Measurements from ENCODE around the gene LTA.

The LTA gene

DNA sequence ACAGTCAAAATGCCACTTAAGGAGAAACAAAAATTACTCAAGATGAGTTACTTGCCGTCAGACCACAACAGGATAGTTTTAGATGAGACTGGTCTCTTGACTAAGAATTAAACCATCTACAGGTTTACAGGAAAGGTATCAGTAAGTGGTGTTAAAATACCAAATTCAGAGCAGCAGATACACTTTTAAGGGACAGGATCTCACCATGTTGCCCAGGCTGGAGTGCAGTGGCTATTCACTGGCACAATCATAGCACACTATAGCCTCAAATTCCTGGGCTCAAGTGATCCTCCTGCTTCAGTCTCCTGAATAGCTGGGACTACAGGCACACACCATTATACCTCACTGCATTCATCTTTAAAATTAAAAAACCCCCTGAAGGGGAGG is 38.6 kb upstream of the LTA start:
- no peak for ATAC-seq
- TF ChIP-seq ARNTL (CRISPR knock-in tag; IDR thresholded peaks at IDR 0.05; ENCODE audit: borderline replicate concordance, low read depth), result no peak
- TF ChIP-seq, protein P1, sequence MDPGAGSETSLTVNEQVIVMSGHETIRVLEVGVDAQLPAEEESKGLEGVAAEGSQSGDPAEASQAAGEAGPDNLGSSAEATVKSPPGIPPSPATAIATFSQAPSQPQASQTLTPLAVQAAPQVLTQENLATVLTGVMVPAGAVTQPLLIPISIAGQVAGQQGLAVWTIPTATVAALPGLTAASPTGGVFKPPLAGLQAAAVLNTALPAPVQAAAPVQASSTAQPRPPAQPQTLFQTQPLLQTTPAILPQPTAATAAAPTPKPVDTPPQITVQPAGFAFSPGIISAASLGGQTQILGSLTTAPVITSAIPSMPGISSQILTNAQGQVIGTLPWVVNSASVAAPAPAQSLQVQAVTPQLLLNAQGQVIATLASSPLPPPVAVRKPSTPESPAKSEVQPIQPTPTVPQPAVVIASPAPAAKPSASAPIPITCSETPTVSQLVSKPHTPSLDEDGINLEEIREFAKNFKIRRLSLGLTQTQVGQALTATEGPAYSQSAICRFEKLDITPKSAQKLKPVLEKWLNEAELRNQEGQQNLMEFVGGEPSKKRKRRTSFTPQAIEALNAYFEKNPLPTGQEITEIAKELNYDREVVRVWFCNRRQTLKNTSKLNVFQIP (CRISPR knock-in tag; IDR thresholded peaks at IDR 0.05; ENCODE audit: borderline replicate concordance, low read depth), result no peak
- no peak for TF ChIP-seq ZNF565 (CRISPR knock-in tag; conservative IDR thresholded peaks at IDR 0.05; ENCODE audit: low read depth)
- TF ChIP-seq ZNF8 (CRISPR knock-in tag; IDR thresholded peaks at IDR 0.05), result no peak
- no peak for TF ChIP-seq ESRRG (CRISPR knock-in tag; IDR thresholded peaks at IDR 0.05)
- no peak for TF ChIP-seq BACH2 (CRISPR knock-in tag; IDR thresholded peaks at IDR 0.05; ENCODE audit: borderline replicate concordance)
- TF ChIP-seq GLIS3 (CRISPR knock-in tag; IDR thresholded peaks at IDR 0.05), result no peak
- no peak for TF ChIP-seq RARB (CRISPR knock-in tag; IDR thresholded peaks at IDR 0.05)
- no peak for TF ChIP-seq ISL1 (CRISPR knock-in tag; IDR thresholded peaks at IDR 0.05)
- no peak for TF ChIP-seq TOX (CRISPR knock-in tag; IDR thresholded peaks at IDR 0.05; ENCODE audit: borderline replicate concordance)

DNA sequence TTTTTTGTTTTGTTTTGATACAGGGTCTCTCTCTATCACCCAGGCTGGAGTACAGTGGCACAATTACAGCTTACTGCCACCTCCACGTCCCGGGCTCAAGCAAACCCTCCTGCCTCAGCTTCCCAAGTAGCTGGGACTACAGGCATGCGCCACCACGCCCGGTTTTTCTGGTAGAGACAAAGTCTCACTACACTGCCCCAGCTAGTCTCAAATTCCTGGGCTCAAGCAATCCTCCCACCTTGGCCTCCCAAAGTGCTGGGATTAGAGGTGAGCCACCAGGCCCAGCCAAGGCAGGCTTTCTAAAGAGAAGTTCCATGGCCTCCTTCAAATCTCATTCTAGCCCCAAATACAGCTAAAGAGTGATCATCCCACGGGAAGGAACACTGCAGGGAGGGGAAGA is 38.1 kb upstream of the LTA start:
- ATAC-seq, result no peak
- TF ChIP-seq PPARA (CRISPR knock-in tag; IDR thresholded peaks at IDR 0.05; ENCODE audit: borderline replicate concordance) (no peak), ZNF70 (CRISPR knock-in tag; IDR thresholded peaks at IDR 0.05) (no peak), RARB (CRISPR knock-in tag; IDR thresholded peaks at IDR 0.05) (no peak), SNAI2 (CRISPR knock-in tag; IDR thresholded peaks at IDR 0.05) (no peak), ZNF565 (CRISPR knock-in tag; conservative IDR thresholded peaks at IDR 0.05; ENCODE audit: low read depth) (no peak), TOX (CRISPR knock-in tag; IDR thresholded peaks at IDR 0.05; ENCODE audit: borderline replicate concordance) (no peak), OSR1 (CRISPR knock-in tag; IDR thresholded peaks at IDR 0.05) (no peak)
- TF ChIP-seq, protein P1 (CRISPR knock-in tag; IDR thresholded peaks at IDR 0.05; ENCODE audit: borderline replicate concordance, low read depth), result no peak
- TF ChIP-seq, protein P2, sequence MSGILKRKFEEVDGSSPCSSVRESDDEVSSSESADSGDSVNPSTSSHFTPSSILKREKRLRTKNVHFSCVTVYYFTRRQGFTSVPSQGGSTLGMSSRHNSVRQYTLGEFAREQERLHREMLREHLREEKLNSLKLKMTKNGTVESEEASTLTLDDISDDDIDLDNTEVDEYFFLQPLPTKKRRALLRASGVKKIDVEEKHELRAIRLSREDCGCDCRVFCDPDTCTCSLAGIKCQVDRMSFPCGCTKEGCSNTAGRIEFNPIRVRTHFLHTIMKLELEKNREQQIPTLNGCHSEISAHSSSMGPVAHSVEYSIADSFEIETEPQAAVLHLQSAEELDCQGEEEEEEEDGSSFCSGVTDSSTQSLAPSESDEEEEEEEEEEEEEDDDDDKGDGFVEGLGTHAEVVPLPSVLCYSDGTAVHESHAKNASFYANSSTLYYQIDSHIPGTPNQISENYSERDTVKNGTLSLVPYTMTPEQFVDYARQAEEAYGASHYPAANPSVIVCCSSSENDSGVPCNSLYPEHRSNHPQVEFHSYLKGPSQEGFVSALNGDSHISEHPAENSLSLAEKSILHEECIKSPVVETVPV (CRISPR knock-in tag; IDR thresholded peaks at IDR 0.05), result no peak

DNA sequence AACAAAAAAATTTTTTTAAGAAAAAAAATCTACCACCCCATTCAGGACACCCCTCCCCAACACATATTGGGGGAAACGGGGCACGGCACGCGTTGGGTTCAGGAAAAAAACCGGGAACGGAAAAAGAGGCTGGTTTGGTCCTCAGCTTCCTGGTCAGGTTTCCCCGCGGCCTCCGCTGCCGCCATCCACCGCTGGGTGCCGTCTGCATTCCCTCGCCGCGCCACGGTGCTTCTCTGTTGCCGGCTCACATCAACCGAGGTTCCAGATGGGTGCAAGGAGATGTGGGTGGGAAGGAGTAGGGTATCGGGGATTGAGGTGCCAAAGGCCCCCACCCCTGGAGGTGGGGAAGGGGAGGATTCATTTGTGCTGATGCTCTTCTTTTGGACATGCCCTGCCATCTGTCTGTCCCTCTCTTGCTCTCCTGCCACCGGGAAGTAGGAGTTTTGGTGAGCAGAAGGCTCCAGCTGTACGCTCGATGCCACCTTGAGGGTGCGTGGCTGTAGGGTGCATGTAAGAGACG is 37.5 kb upstream of the LTA start:
- ATAC-seq, result no peak

DNA sequence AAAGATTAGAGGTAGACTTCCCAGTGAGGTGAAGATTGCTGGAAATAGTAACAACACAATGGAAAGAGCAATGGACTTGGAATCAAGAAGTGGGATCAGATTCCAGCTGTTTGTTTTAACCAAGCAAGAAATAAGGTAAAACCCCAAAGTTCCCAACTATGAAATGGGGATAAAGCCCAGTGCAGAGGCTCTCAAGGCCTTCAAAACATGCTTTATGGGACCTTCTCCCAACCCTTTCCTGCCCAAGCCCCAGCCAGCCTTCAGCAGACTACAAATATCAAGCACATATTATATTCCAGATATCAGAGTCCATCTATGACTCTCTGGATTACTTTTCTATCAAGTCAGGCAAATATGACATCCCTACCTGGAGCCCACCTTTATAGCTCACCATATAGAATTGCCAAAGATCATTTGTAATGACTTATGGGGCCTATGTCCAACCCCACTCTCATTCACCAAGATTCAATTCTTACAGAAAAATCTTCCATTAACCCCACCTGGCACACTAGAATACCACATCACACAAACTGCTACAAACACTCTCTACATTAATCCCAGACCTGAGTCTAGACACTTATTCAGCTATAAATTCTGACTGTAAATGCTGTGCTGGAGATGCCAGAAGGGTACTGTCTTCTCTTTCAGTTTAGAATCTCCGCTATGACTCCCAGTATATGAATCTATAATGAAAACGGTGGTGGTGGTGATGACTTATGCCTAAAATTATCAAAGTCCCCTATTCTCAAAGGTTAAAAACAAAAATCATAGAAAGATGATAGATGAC is 36.4 kb upstream of the LTA start:
- ATAC-seq, result no peak
- TF ChIP-seq, protein P3, sequence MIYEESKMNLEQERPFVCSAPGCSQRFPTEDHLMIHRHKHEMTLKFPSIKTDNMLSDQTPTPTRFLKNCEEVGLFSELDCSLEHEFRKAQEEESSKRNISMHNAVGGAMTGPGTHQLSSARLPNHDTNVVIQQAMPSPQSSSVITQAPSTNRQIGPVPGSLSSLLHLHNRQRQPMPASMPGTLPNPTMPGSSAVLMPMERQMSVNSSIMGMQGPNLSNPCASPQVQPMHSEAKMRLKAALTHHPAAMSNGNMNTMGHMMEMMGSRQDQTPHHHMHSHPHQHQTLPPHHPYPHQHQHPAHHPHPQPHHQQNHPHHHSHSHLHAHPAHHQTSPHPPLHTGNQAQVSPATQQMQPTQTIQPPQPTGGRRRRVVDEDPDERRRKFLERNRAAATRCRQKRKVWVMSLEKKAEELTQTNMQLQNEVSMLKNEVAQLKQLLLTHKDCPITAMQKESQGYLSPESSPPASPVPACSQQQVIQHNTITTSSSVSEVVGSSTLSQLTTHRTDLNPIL (CRISPR knock-in tag; IDR thresholded peaks at IDR 0.05; ENCODE audit: low read depth), result no peak
- TF ChIP-seq ZFP30 (CRISPR knock-in tag; IDR thresholded peaks at IDR 0.05), result no peak

More for the DNA sequence above, 37.5 kb upstream of the LTA start:
- TF ChIP-seq ZNF70 (CRISPR knock-in tag; IDR thresholded peaks at IDR 0.05), result no peak

DNA sequence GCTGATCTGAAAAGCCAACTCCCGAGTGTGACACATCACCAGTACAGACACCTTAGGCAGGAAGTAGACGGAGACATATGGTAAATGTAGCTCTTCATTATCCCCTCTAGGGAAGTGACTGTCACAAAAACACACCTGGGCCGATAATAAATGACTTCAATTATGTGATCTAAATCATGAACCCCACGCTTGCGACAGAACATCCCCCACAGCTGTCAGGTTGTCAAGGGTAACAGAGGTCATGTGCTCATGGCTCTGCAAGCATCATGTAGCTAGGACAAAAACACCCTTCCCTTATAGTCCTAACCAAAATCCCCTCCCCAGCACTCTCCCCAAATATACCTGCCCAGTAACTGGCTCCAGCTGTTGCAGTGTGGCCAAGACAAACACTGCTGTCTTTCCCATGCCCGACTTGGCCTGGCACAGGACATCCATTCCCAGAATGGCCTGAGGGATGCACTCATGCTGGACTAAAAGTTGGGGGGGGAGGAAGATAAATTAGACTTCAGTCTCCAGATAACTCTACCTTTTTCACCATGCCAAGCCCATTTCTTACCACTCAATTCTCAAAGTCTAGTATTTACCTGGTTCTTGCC is 33.2 kb upstream of the LTA start:
- no peak for ATAC-seq

More for the DNA sequence above, 33.2 kb upstream of the LTA start:
- TF ChIP-seq, protein P1 (CRISPR knock-in tag; IDR thresholded peaks at IDR 0.05; ENCODE audit: borderline replicate concordance, low read depth), result no peak
- TF ChIP-seq RARB (CRISPR knock-in tag; IDR thresholded peaks at IDR 0.05) (no peak), GLIS3 (CRISPR knock-in tag; IDR thresholded peaks at IDR 0.05) (no peak), BACH2 (CRISPR knock-in tag; IDR thresholded peaks at IDR 0.05; ENCODE audit: borderline replicate concordance) (no peak), ZC3H10 (CRISPR knock-in tag; IDR thresholded peaks at IDR 0.05) (no peak)

Data from SK-N-SH treated with all-trans-retinoic acid at 6 μM for 48 hours (cell line).